ENCODE measurements around the gene VAV3.

VAV3 gene

DNA sequence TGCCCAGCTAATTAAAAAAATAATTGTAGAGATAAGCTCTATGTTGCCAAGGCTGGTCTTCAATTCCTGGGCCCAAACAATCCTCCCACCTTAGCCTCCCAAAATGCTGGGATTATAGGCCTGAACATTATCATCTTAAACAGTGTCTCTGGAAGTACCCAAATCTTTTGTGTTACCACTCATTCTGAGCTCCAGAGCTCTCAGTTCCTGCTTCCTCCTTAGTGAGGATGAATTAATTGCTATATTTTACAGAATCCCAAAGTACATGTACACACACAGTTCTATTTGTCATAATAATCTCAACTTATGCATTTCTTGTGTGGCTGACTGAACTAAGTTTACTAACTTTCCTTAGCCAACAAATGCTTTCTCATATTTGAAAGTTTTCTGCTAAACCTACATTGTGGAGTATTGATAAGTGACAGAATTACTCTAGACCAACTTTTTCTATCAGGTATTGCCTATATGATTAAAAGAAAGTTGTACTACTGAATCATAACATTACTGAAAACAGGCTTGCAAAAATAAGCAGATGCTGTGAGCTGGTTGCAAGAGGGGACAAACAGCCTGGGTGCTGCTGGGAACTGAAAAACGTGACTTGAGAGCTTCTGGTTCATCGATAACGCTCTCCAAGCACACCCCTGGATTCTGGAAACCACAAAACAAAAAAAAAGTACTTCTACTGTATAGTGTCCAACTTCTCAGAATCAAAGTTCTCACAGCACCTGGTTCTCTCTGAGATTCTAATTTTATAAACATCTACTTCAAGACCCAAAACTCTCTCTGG is 15.3 kb downstream of the VAV3 start:
- TF ChIP-seq, protein P1, sequence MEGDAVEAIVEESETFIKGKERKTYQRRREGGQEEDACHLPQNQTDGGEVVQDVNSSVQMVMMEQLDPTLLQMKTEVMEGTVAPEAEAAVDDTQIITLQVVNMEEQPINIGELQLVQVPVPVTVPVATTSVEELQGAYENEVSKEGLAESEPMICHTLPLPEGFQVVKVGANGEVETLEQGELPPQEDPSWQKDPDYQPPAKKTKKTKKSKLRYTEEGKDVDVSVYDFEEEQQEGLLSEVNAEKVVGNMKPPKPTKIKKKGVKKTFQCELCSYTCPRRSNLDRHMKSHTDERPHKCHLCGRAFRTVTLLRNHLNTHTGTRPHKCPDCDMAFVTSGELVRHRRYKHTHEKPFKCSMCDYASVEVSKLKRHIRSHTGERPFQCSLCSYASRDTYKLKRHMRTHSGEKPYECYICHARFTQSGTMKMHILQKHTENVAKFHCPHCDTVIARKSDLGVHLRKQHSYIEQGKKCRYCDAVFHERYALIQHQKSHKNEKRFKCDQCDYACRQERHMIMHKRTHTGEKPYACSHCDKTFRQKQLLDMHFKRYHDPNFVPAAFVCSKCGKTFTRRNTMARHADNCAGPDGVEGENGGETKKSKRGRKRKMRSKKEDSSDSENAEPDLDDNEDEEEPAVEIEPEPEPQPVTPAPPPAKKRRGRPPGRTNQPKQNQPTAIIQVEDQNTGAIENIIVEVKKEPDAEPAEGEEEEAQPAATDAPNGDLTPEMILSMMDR (IDR thresholded peaks at IDR 0.05; ENCODE audit: insufficient read depth, low read depth, low read length, missing control alignments) = no peak
- no peak for DNase-seq (ENCODE audit: low read depth)
- no peak overlapping the region for H3K4me3 ChIP-seq (ENCODE audit: low read length)

DNA sequence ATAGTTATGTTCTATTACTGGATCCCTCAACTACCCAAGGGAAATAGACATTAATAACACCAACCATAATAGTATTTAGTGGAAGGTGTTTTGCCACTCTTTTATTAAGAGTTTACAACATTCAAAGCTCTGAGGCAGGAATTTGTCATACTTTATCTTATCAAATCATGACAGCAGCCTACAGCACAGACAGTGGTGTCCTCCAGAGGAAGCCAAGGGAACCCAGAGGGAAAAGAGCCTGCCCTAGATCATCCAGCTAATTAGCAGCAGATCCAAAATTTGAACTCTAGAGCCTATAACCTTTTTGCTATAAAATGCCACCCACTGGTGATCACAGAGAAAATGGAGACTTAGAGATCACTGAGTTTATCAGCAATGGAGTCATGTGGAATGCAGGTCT is 18.2 kb downstream of the VAV3 start:
- no peak for DNase-seq (ENCODE audit: low read depth)
- H3K4me3 ChIP-seq (ENCODE audit: low read length) = no peak overlapping the region
- TF ChIP-seq, protein P1 (IDR thresholded peaks at IDR 0.05; ENCODE audit: insufficient read depth, low read depth, low read length, missing control alignments) = no peak

DNA sequence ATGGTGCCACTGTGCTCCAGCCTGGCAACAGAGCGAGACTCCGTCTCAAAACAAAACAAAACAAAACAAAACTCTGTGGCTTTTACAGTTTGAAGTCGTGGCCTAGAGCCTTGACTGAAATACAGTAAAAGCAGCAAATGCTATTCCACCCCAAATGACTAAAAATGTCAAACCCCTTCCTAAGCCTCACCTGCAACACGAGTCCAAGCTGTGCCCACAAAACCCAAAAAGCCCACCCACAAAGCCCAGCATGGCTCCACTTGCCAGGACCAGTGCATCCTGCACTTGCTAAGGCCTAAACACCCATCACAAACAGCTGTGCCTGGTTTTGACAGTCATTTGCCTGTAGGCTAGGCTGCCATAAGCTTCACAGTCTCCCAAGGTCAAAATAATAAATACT is 21.3 kb downstream of the VAV3 start:
- DNase-seq (ENCODE audit: low read depth) = no peak
- TF ChIP-seq, protein P1 (IDR thresholded peaks at IDR 0.05; ENCODE audit: insufficient read depth, low read depth, low read length, missing control alignments) = no peak
- no peak overlapping the region for H3K4me3 ChIP-seq (ENCODE audit: low read length)

DNA sequence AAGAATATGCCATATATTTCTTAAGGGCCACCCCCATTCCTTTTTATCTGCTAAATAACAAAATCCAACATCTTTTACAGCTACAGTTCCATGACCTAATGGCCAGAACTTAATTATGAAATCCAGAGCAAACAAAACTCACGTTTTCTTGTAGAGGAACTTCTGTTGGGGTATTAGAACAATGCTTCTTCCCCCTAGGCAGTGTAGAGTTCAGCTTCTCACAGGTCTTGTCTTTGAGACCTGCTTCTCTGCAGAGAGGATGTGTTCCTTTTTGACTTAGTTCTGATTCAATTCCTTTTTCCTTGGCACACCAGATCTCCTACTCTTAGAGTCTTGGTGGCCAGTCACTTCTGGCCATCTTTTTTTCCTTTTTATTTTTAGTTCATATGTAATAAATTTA is 22.2 kb downstream of the VAV3 start:
- DNase-seq (ENCODE audit: low read depth) = no peak
- TF ChIP-seq, protein P1 (IDR thresholded peaks at IDR 0.05; ENCODE audit: insufficient read depth, low read depth, low read length, missing control alignments) = no peak
- no peak overlapping the region for H3K4me3 ChIP-seq (ENCODE audit: low read length)

DNA sequence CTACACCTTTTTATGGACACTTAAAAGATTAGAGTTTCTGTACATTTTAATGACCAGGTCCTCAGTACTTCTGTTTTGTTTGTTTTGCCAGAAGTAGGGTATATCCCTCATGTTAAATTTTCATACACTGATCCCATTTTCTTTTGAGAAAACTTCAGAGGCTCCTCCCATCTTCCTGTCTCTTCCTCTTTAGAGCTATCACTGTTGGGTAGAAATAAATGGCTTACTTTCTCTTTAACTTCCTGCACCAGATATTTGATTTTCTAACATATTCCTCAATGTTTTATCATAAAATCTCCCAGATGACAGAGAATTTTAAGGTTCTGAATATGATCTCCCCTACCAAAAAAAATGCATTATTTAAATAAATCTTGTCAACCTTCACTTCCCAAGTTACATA is 23.4 kb downstream of the VAV3 start:
- TF ChIP-seq, protein P1 (IDR thresholded peaks at IDR 0.05; ENCODE audit: insufficient read depth, low read depth, low read length, missing control alignments) = no peak
- DNase-seq (ENCODE audit: low read depth) = no peak
- H3K4me3 ChIP-seq (ENCODE audit: low read length) = no peak overlapping the region

DNA sequence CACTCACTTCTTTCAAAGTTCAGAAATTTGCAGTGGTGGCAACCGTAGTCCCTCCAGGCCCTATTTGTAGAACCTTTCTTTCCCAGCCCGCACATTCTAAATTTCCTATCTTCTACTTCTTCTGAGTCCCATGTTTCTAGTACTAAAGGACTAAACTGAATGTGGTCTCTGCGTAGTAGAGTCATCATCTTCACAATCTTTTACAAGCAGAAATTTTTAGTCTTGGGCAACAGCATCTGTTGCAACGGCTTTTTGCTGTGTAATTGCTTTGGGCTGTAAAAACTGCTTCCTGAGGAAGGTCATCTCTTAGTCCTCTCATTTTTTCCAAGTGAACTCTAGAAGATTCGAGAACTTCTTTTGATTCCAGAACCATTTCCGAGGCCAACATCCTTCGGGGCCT is 23.9 kb downstream of the VAV3 start:
- no peak for DNase-seq (ENCODE audit: low read depth)

More for the DNA sequence above, 23.9 kb downstream of the VAV3 start:
- TF ChIP-seq, protein P1 (IDR thresholded peaks at IDR 0.05; ENCODE audit: insufficient read depth, low read depth, low read length, missing control alignments) = no peak
- no peak overlapping the region for H3K4me3 ChIP-seq (ENCODE audit: low read length)

All from epithelial cell of esophagus (primary cell).